Psoas muscle (tissue), 8 donors: ENCODE data around the gene PSMD6. TPM values are rescaled to one million over a fixed set of nuclear protein-coding genes. Genes with fewer than 3 reads are reported as not detected.

ENCODE experiments used
- ATAC-seq, 4 donors: fragments of 200-7000 bp; cut with Tn5 transposase; one replicate each; pipeline ENCODE4 v1.9.1; 2020; ENCODE audit warnings: moderate library complexity in 3 of 4, mild to moderate bottlenecking in 2 of 4
- DNase-seq, 2 donors: peaks; one replicate each; pipeline ENCODE4 v3.0.0-alpha.2; 2020
- H3K27ac ChIP-seq: fragments of 200-600 bp; one replicate; pipeline ENCODE4 v1.8.0; 2022
- H3K27me3 ChIP-seq, 3 donors: fragments of 200-600 bp in 1 of 3; one replicate each; pipeline versions ENCODE4 v1.6.1 to v1.8.0; 2013 to 2022; ENCODE audit warnings: low read length in 2 of 3, mild to moderate bottlenecking in 2 of 3, moderate library complexity in 1 of 3; ENCODE audit not compliant: insufficient read depth in 3 of 3
- H3K36me3 ChIP-seq, 2 donors: fragments of 200-600 bp in 1 of 2; one replicate each; pipeline versions ENCODE4 v1.6.1 to v1.8.0; 2013 to 2022; ENCODE audit warnings: low read depth in 1 of 2, mild to moderate bottlenecking in 1 of 2, moderate library complexity in 1 of 2; ENCODE audit not compliant: insufficient read depth in 1 of 2
- H3K4me1 ChIP-seq: fragments of 200-600 bp; one replicate; pipeline ENCODE4 v1.8.0; 2022
- H3K4me3 ChIP-seq: fragments of 200-600 bp; one replicate; pipeline ENCODE4 v1.8.0; 2022; ENCODE audit warnings: mild to moderate bottlenecking
- H3K9me3 ChIP-seq: fragments of 200-600 bp; one replicate; pipeline ENCODE4 v1.8.0; 2022
- WGBS, 3 donors: extraction: QIAGEN DNeasy Blood & Tissue Kit; methylation state at CpG; one replicate each; pipeline versions ENCODE4 v1.1.6 to v1.1.7; 2013; 5-methylcytosine and 5-hydroxymethylcytosine counted together
- intact Hi-C, 2 donors: fragments of 100-400 bp; cut with DNase I; formaldehyde crosslinking; loops; one replicate each; pipeline versions ENCODE4 v1.11.0 to v1.14.2; 2022
- polyA plus RNA-seq, 3 donors: library from polyadenylated mRNA; stranded (reverse); fragments of 200-250 nt; gene quantifications; one replicate each; pipeline ENCODE4 v1.2.3, GENCODE V29; 2013
- total RNA-seq, 4 donors: library from RNA; stranded (reverse); fragmentation: NEBNext Ultra II Directional in 2 of 4; extraction: Animal tissue kit (Norgen Biotek cat#: 25700) in 2 of 4; gene quantifications; one replicate each; pipeline versions ENCODE4 v1.2.1 to v1.2.4, GENCODE V29; 2021 to 2023
- TF ChIP-seq, protein P1 (sequence below): fragments of 200-600 bp; IDR thresholded peaks from one replicate; pipeline ENCODE4 v1.8.0; 2022; ENCODE audit warnings: antibody characterized with exemption
- donor health status: healthy with polysubstance abuse.
- donor health status: DM: no; HTN: no; CAD: no; lungs with moderate emphysema.
- donor health status: Bipolar disorder and iron deficiency.
- donor health status: healthy.
- donor health status: DM: yes; HTN: yes; CAD: no.
- donor health status: DM: no; HTN: no; CAD: no.
- donor health status: DM: no; HTN: no; CAD: no.
- donor health status: DM: yes; HTN: yes; CAD: no.

Gene PSMD6
- total and polyA plus RNA-seq, 7 donors = 81.8 to 333 (median 145) TPM

DNA sequence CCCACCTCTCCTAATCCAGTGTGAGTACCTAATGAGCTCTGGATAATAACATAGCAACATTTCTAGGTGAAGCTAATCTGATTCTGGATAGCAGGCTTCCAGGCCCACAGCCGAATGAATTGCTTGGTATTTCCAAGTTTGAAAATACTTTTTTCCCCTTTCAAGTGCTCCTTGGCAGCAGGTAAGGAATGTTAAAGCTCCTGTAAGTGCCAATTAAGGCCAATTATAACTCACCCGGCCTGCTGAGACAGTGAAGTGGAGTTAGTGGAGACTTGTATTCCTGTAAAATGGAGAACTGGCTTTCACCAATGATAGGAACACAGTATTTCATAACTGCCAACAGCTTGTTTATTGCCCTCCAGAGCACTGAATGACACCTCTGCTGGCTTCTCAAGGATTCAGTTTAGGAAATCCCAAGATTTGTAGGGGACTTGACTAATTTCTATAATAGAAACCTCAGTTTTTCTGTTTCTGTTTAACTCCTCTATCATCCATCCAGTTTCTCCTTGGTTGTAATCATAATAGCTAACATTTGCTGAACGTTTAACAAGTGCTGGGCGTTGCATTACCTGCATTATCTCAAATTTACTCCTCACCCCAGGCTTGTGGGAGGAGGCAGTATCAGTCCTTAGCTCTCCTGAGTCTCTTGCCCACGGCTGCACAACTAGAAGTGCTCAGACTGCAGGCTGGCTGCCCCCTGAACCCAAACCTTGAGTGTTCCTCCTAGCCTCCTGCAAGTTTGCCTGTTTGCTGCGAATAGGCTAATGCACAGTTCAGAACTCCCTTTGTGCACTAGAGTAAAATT is 58.4 kb downstream of the PSMD6 start:
- intact Hi-C loops = no loop called here
- Histone ChIP-seq H3K4me3 (no peak overlapping the region), H3K27me3 (no peaks in the 10 kb centered on the region), H3K36me3 (no peaks in the 10 kb centered on the region), H3K4me1 (peaks cover 74% of the 10 kb centered on the region), H3K9me3 (no peaks in the 10 kb centered on the region), H3K27ac (peak overlapping the region; percentile 51)
- no peak for ATAC-seq
- TF ChIP-seq, protein P1, sequence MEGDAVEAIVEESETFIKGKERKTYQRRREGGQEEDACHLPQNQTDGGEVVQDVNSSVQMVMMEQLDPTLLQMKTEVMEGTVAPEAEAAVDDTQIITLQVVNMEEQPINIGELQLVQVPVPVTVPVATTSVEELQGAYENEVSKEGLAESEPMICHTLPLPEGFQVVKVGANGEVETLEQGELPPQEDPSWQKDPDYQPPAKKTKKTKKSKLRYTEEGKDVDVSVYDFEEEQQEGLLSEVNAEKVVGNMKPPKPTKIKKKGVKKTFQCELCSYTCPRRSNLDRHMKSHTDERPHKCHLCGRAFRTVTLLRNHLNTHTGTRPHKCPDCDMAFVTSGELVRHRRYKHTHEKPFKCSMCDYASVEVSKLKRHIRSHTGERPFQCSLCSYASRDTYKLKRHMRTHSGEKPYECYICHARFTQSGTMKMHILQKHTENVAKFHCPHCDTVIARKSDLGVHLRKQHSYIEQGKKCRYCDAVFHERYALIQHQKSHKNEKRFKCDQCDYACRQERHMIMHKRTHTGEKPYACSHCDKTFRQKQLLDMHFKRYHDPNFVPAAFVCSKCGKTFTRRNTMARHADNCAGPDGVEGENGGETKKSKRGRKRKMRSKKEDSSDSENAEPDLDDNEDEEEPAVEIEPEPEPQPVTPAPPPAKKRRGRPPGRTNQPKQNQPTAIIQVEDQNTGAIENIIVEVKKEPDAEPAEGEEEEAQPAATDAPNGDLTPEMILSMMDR = no peak
- DNase-seq = no peak
- WGBS, 3 donors = 54 to 65% (median 55%) methylated on average over 6 of the region's 6 CpGs

DNA sequence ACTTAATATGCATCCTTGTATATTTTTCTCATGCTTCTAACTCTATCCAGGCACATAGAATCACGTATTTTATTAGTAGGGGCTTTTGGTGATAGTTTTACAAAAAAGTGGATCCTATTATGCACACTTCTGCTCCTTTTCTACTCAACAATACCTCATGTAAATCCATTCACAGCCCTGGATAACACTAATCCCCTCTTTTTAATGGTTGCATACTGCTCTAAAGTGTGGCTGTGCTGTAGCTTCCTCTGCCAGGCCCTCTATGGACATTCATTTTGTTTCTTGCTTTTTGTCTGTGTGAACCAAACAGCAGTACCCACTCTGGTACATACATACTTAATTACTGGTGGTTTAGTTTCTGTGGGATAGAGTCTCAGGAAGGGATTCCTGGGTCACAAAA is 59.8 kb downstream of the PSMD6 start:
- intact Hi-C loops = no loop called here
- 43 to 77% (median 48%) methylated on average over 1 of the region's 1 CpG for WGBS, 3 donors
- TF ChIP-seq, protein P1 = no peak
- H3K4me1 ChIP-seq = peaks cover 73% of the 10 kb centered on the region
- H3K27ac ChIP-seq = no peak overlapping the region
- no peaks in the 10 kb centered on the region for H3K27me3 ChIP-seq
- no peak for ATAC-seq
- no peaks in the 10 kb centered on the region for H3K36me3 ChIP-seq
- DNase-seq = no peak
- no peak overlapping the region for H3K4me3 ChIP-seq
- no peaks in the 10 kb centered on the region for H3K9me3 ChIP-seq

DNA sequence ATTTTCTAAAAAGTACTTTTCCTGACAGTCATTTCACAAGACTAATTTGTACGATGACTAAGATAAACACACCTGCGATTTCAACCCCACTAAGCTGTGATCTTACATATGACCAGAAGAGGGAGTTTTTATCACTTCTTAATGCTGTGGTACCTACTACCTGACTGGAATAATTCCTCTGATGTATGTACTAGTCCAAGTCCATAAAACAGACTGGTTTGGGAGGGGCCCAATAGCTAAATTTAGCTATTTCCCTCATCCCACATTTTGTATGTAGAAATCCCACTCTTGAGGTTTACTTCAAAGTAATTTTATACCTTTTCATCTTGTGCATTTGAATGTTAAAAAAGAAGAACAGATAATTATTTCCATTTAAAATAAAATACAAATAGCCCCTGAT is 61.4 kb downstream of the PSMD6 start:
- H3K36me3 ChIP-seq = no peaks in the 10 kb centered on the region
- TF ChIP-seq, protein P1 = peak; percentile 71
- DNase-seq (no peak), ATAC-seq (peak; percentile 64 to 78 (median 73))
- intact Hi-C loops = no loop called here
- WGBS, 3 donors = 10 to 29% (median 17%) methylated on average over 2 of the region's 2 CpGs
- peaks cover 61% of the 10 kb centered on the region for H3K4me1 ChIP-seq
- H3K9me3 ChIP-seq = no peaks in the 10 kb centered on the region
- H3K27ac ChIP-seq = peak overlapping the region; percentile 69
- no peaks in the 10 kb centered on the region for H3K27me3 ChIP-seq
- no peak overlapping the region for H3K4me3 ChIP-seq

Other genes with a start within 250 kb of the PSMD6 start
- not detected for gene C3orf49, start 204.2 kb downstream of the PSMD6 start, total RNA-seq
- gene C3orf49, start 204.2 kb downstream of the PSMD6 start, polyA plus RNA-seq = under 1 TPM in 1 of 3 donors, not detected in 2; 0.08 TPM
- gene THOC7, start 159.7 kb downstream of the PSMD6 start, total RNA-seq = 10 to 100 TPM; 61.0 to 90.8 (median 75.1) TPM
- 100 to 1,000 TPM in 1 of 3 donors, 10 to 100 TPM in 2; 63.0 to 102 (median 90.1) TPM for gene THOC7, start 159.7 kb downstream of the PSMD6 start, polyA plus RNA-seq
- gene ATXN7, start 159.6 kb downstream of the PSMD6 start, total RNA-seq = 10 to 100 TPM; 16.2 to 27.2 (median 21.6) TPM
- 1 to 10 TPM; 2.4 to 6.9 (median 3.9) TPM for gene ATXN7, start 159.6 kb downstream of the PSMD6 start, polyA plus RNA-seq
- gene SCAANT1, start 111.1 kb downstream of the PSMD6 start, total RNA-seq = not detected
- gene SCAANT1, start 111.1 kb downstream of the PSMD6 start, polyA plus RNA-seq = not detected
- 1 to 10 TPM; 2.2 to 4.9 (median 3.1) TPM for gene PRICKLE2, start 202.0 kb upstream of the PSMD6 start, total RNA-seq
- gene PRICKLE2, start 202.0 kb upstream of the PSMD6 start, polyA plus RNA-seq = under 1 TPM; 0.34 to 0.95 (median 0.92) TPM